B cell (primary cell): ENCODE data around the gene FKBP2. TPM values are rescaled to one million over a fixed set of nuclear protein-coding genes. Genes with fewer than 3 reads are reported as not detected.

Experiments used
- ATAC-seq: fragments of 200-7000 bp; cut with Tn5 transposase; one replicate; pipeline ENCODE4 v1.10.0; 2021; ENCODE audit warnings: low read depth, mild to moderate bottlenecking, moderate number of reproducible peaks, moderate library complexity
- CTCF ChIA-PET: fragments of 350-600 bp; sonication (Branson Sonifier 250); formaldehyde crosslinking; loops from one replicate; lab custom pipeline; 2021; ENCODE audit warnings: antibody characterized with exemption, inconsistent platforms; lab: Charles Lee
- POLR2A ChIA-PET: fragments of 350-600 bp; sonication (Branson Sonifier 250); formaldehyde crosslinking; loops from one replicate; lab custom pipeline; 2021; ENCODE audit warnings: antibody characterized with exemption; lab: Charles Lee
- DNase-seq: peaks from one replicate; pipeline ENCODE4 v3.0.0; 2013
- H2AFZ ChIP-seq: 2 replicates; pipeline ENCODE4 v1.6.1; 2012; ENCODE audit warnings: mild to moderate bottlenecking, low read depth, low read length; ENCODE audit not compliant: insufficient read depth, poor library complexity, severe bottlenecking
- H3K27ac ChIP-seq, 2 donors: 1 replicate in 1 of 2; 2 replicates in 1 of 2; pipeline ENCODE4 v1.5.1; 2012 to 2013; ENCODE audit warnings: low read length in 2 of 2, mild to moderate bottlenecking in 2 of 2, moderate library complexity in 1 of 2
- H3K27me3 ChIP-seq, 4 experiments: fragments of 200-600 bp in 1 of 4; sonication (generic) in 1 of 4; replicated peaks in 1 of 4; 1 replicate in 2 of 4; 2 replicates in 2 of 4; pipeline versions ENCODE4 v1.6.1 to v1.7.0; 2013 to 2016; ENCODE audit warnings: low read length in 3 of 4, mild to moderate bottlenecking in 2 of 4, mixed read lengths in 1 of 4, moderate library complexity in 1 of 4; ENCODE audit not compliant: insufficient read depth in 4 of 4, control insufficient read depth in 3 of 4; ENCODE audit errors: control extremely low read depth in 1 of 4
- H3K36me3 ChIP-seq, 2 experiments: replicated peaks in 1 of 2; 1 replicate in 1 of 2; 2 replicates in 1 of 2; pipeline versions ENCODE4 v1.6.1 to v1.7.1; 2013; ENCODE audit warnings: low read length in 1 of 2; ENCODE audit not compliant: insufficient read depth in 2 of 2, control insufficient read depth in 1 of 2; ENCODE audit errors: control extremely low read depth in 1 of 2, extremely low read depth in 1 of 2
- H3K4me1 ChIP-seq, 2 donors: fragments of 200-600 bp in 1 of 2; sonication (generic) in 1 of 2; 1 replicate in 1 of 2; 2 replicates in 1 of 2; pipeline versions ENCODE4 v1.5.1 to v1.6.1; 2013 to 2017; ENCODE audit warnings: low read length in 2 of 2; ENCODE audit not compliant: control insufficient read depth in 2 of 2, insufficient read depth in 2 of 2
- H3K4me2 ChIP-seq: replicated peaks from 2 replicates; pipeline ENCODE3; 2012; ENCODE audit warnings: mild to moderate bottlenecking, low read depth, low read length; ENCODE audit not compliant: poor library complexity, severe bottlenecking
- H3K4me3 ChIP-seq, 5 experiments: fragments of 200-600 bp in 1 of 5; sonication (generic) in 1 of 5; 1 replicate in 3 of 5; 2 replicates in 2 of 5; pipeline versions ENCODE4 v1.5.1 to v1.7.0; 2011 to 2016; ENCODE audit warnings: low read length in 4 of 5, mild to moderate bottlenecking in 4 of 5, low read depth in 2 of 5, control low read depth in 1 of 5, moderate library complexity in 1 of 5; ENCODE audit not compliant: insufficient read depth in 1 of 5; ENCODE audit errors: control extremely low read depth in 1 of 5, extremely low read depth in 1 of 5
- H3K79me2 ChIP-seq: fragments of 200-600 bp; sonication (generic); one replicate; pipeline ENCODE4 v1.6.0; 2016; ENCODE audit warnings: low read length; ENCODE audit not compliant: control insufficient read depth, insufficient read depth
- H3K9ac ChIP-seq: fragments of 200-600 bp; sonication (generic); 2 replicates; pipeline ENCODE4 v1.6.1; 2017; ENCODE audit warnings: mild to moderate bottlenecking, low read length, moderate library complexity
- H3K9me3 ChIP-seq, 3 donors: one replicate each; pipeline versions ENCODE4 v1.6.1 to v1.7.1; 2013; ENCODE audit warnings: low read length in 2 of 3; ENCODE audit not compliant: control insufficient read depth in 2 of 3, insufficient read depth in 1 of 3; ENCODE audit errors: control extremely low read depth in 1 of 3
- H4K20me1 ChIP-seq: 2 replicates; pipeline ENCODE4 v1.6.0; 2012; ENCODE audit warnings: mild to moderate bottlenecking, low read length; ENCODE audit not compliant: insufficient read depth, control insufficient read depth, poor library complexity, severe bottlenecking
- H3K27ac Mint-ChIP-seq: one replicate; pipeline ENCODE4 v1.8.0; 2021; ENCODE audit warnings: mixed read lengths
- H3K27me3 Mint-ChIP-seq: one replicate; pipeline ENCODE4 v1.8.0; 2021; ENCODE audit warnings: mixed read lengths
- H3K4me1 Mint-ChIP-seq: one replicate; pipeline ENCODE4 v1.8.0; 2021; ENCODE audit warnings: mixed read lengths
- H3K4me3 Mint-ChIP-seq: one replicate; pipeline ENCODE4 v1.8.0; 2021; ENCODE audit warnings: mixed read lengths
- H3K9me3 Mint-ChIP-seq: one replicate; pipeline ENCODE4 v1.8.0; 2022; ENCODE audit warnings: mixed read lengths; ENCODE audit not compliant: insufficient read depth
- EZH2 ChIP-seq: IDR thresholded peaks from 2 replicates; pipeline ENCODE4 v1.6.1; 2012; ENCODE audit warnings: borderline replicate concordance, low read depth, mild to moderate bottlenecking, moderate library complexity, low read length; ENCODE audit not compliant: insufficient read depth, poor library complexity, severe bottlenecking
- WGBS: methylation state at CpG from one replicate; pipeline ENCODE4 v1.1.5; 2013; ENCODE audit warnings: missing lambda C conversion rate; ENCODE audit not compliant: insufficient coverage; 5-methylcytosine and 5-hydroxymethylcytosine counted together
- intact Hi-C: fragments of 100-400 bp; cut with micrococcal nuclease; formaldehyde crosslinking; loops from one replicate; pipeline ENCODE4 v1.10.0; 2022
- polyA plus RNA-seq: library from polyadenylated mRNA; depleted of rRNA; stranded (reverse); fragments of >200 nt; gene quantifications from 2 replicates; pipeline ENCODE4 v1.2.3, GENCODE V29; 2012
- total RNA-seq, 2 donors: library from RNA; stranded (reverse); fragments of 120-200 nt in 1 of 2; gene quantifications; 1 replicate in 1 of 2; 2 replicates in 1 of 2; pipeline versions ENCODE4 v1.2.3 to v1.2.4, GENCODE V29; 2013 to 2022
- TF ChIP-seq, protein P1 (sequence below): fragments of 200-600 bp; IDR thresholded peaks from one replicate; pipeline ENCODE4 v1.8.0; 2022; ENCODE audit warnings: antibody characterized with exemption, mild to moderate bottlenecking

The FKBP2 gene
- total and polyA plus RNA-seq, 2 donors (not counting 1 experiment from before 2014, with no cell fraction given) = 23.7 to 38.2 TPM

DNA sequence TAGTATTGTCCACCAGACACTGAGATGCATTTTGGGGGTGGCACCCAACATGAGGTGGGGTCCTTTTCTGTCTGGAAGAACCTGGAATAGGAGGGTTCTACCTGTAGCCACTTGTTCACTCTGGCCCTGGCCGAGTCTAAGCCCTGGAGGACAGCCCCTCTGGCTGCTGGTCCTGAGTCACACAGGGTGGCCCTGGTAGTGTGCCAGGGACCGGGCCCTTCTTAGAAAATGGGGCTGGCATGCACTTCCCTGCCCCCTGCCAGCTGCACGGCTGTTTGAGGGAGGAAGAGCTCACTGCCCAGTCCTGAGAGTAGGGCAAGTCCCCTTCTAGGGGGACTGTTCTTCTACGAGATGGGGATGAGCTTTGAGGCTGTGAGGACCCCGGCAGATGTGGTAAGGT lies 12.6 kb downstream of the FKBP2 start:
- H3K4me3 ChIP-seq = no peak overlapping the region
- TF ChIP-seq, protein P1, sequence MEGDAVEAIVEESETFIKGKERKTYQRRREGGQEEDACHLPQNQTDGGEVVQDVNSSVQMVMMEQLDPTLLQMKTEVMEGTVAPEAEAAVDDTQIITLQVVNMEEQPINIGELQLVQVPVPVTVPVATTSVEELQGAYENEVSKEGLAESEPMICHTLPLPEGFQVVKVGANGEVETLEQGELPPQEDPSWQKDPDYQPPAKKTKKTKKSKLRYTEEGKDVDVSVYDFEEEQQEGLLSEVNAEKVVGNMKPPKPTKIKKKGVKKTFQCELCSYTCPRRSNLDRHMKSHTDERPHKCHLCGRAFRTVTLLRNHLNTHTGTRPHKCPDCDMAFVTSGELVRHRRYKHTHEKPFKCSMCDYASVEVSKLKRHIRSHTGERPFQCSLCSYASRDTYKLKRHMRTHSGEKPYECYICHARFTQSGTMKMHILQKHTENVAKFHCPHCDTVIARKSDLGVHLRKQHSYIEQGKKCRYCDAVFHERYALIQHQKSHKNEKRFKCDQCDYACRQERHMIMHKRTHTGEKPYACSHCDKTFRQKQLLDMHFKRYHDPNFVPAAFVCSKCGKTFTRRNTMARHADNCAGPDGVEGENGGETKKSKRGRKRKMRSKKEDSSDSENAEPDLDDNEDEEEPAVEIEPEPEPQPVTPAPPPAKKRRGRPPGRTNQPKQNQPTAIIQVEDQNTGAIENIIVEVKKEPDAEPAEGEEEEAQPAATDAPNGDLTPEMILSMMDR = no peak
- TF ChIP-seq EZH2 = no peak
- no peak overlapping the region for H3K27ac Mint-ChIP-seq
- CTCF ChIA-PET = interaction anchor here (0.6 to 0.7 kb wide), 2 partner anchors 21 to 31 kb away, joined by 3 read pairs; partner anchors contain the start of gene BAD
- no peaks in the 10 kb centered on the region for H3K9me3 ChIP-seq
- WGBS = 85% methylated on average over 5 of the region's 5 CpGs
- DNase-seq (no peak), ATAC-seq (no peak)
- H3K9ac ChIP-seq = no peak overlapping the region
- H3K4me3 Mint-ChIP-seq = peak overlapping the region; percentile 41
- H4K20me1 ChIP-seq = no peaks in the 10 kb centered on the region
- H3K4me1 Mint-ChIP-seq = peaks cover 17% of the 10 kb centered on the region
- H3K9me3 Mint-ChIP-seq = no peaks in the 10 kb centered on the region
- POLR2A ChIA-PET = no interaction called here
- peaks cover 17 to 23% of the 10 kb centered on the region in 2 donors for H3K4me1 ChIP-seq
- intact Hi-C loops = no loop called here
- no peak overlapping the region for H2AFZ ChIP-seq
- no peak overlapping the region for H3K4me2 ChIP-seq
- H3K27me3 ChIP-seq = no peaks in the 10 kb centered on the region
- no peak overlapping the region for H3K27ac ChIP-seq
- H3K27me3 Mint-ChIP-seq = no peaks in the 10 kb centered on the region
- no peaks in the 10 kb centered on the region for H3K36me3 ChIP-seq
- H3K79me2 ChIP-seq = peaks cover 4% of the 10 kb centered on the region

DNA sequence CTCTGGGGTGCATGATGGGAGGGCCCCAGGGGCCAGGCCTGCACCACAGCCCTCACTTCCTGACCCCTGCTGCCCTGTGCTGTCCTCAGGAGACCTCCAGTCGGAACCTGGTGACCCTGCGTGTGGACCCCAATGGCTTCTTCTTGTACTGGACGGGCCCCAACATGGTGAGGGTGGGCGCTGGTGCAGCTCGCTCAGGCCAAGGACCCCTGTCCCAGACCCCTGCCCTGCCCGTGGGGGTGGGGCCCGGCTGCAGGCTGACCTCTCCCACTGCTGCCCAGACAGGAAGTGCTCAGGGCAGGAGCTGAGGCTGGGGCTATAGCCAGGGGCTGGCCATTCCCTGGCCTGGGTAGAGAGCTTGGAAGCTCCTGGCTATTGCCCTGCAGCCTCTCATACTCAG lies 13.4 kb downstream of the FKBP2 start:
- Mint-ChIP-seq H3K9me3 (no peaks in the 10 kb centered on the region), H3K27me3 (no peaks in the 10 kb centered on the region), H3K4me3 (no peak overlapping the region), H3K4me1 (peaks cover 17% of the 10 kb centered on the region), H3K27ac (no peak overlapping the region)
- Histone ChIP-seq H3K79me2 (peaks cover 4% of the 10 kb centered on the region), H4K20me1 (no peaks in the 10 kb centered on the region), H3K4me3 (no peak overlapping the region), H3K4me1 (peaks cover 17 to 23% of the 10 kb centered on the region in 2 donors), H3K36me3 (no peaks in the 10 kb centered on the region), H3K9ac (no peak overlapping the region), H2AFZ (no peak overlapping the region), H3K9me3 (no peaks in the 10 kb centered on the region), H3K4me2 (no peak overlapping the region), H3K27me3 (no peaks in the 10 kb centered on the region), H3K27ac (no peak overlapping the region)
- intact Hi-C loops = no loop called here
- ATAC-seq (no peak), DNase-seq (no peak)
- TF ChIP-seq, protein P1 = no peak
- TF ChIP-seq EZH2 = no peak
- CTCF ChIA-PET = interaction anchor here (0.7 kb wide), 1 partner anchor 31 kb away, joined by 3 read pairs; the partner anchor contains the start of gene BAD
- POLR2A ChIA-PET = no interaction called here
- WGBS = 96% methylated on average over 7 of the region's 7 CpGs
